Breast epithelium (tissue), 4 donors: Measurements from ENCODE around the gene TEX51. TPM values are rescaled to one million over a fixed set of nuclear protein-coding genes. Genes with fewer than 3 reads are reported as not detected.

Source experiments
- DNase-seq, 2 donors: peaks; one replicate each; pipeline ENCODE4 v3.0.0-alpha.2; 2019; ENCODE audit warnings: low spot score in 2 of 2
- H3K27ac ChIP-seq, 2 donors: fragments of 200-600 bp; sonication (generic) in 1 of 2; one replicate each; pipeline ENCODE4 v1.5.1; 2016 to 2019; ENCODE audit warnings: mild to moderate bottlenecking in 1 of 2
- H3K27me3 ChIP-seq, 2 donors: fragments of 200-600 bp; sonication (generic) in 1 of 2; one replicate each; pipeline versions ENCODE4 v1.5.1 to v1.6.0; 2017 to 2019; ENCODE audit warnings: control low read depth in 1 of 2, mild to moderate bottlenecking in 1 of 2
- H3K36me3 ChIP-seq: fragments of 200-600 bp; one replicate; pipeline ENCODE4 v1.5.1; 2019
- H3K4me1 ChIP-seq, 2 donors: fragments of 200-600 bp; sonication (generic); one replicate each; pipeline ENCODE4 v1.5.1; 2016 to 2019; ENCODE audit warnings: control low read depth in 1 of 2
- H3K4me3 ChIP-seq, 3 donors: fragments of 200-600 bp; sonication (generic); 1 replicate in 2 of 3; 2 replicates in 1 of 3; pipeline ENCODE4 v1.5.1; 2016 to 2019; ENCODE audit warnings: mild to moderate bottlenecking in 3 of 3, moderate library complexity in 2 of 3
- H3K9me3 ChIP-seq, 2 donors: fragments of 200-600 bp; sonication (generic) in 1 of 2; one replicate each; pipeline ENCODE4 v1.5.1; 2016 to 2019; ENCODE audit warnings: control low read depth in 1 of 2
- CTCF ChIP-seq, 3 donors: fragments of 450-650 bp; IDR thresholded peaks; one replicate each; pipeline ENCODE4 v1.5.1; 2016 to 2017; ENCODE audit warnings: antibody characterized with exemption in 3 of 3, mild to moderate bottlenecking in 3 of 3, moderate library complexity in 3 of 3
- POLR2A ChIP-seq: fragments of 450-650 bp; IDR thresholded peaks from one replicate; pipeline ENCODE4 v1.6.1; 2016; ENCODE audit warnings: antibody characterized with exemption, mild to moderate bottlenecking, moderate library complexity
- POLR2AphosphoS5 ChIP-seq, 3 donors: sonication (generic); formaldehyde crosslinking; IDR thresholded peaks; one replicate each; pipeline ENCODE4 v1.6.1; 2017; ENCODE audit warnings: antibody characterized with exemption in 3 of 3
- intact Hi-C: fragments of 100-400 bp; cut with DNase I; formaldehyde crosslinking; loops from one replicate; pipeline ENCODE4 v1.15.1; 2023; ENCODE audit warnings: low total_unique reads
- total RNA-seq, 3 donors: library from RNA; depleted of rRNA; stranded (reverse); fragments of >200 nt; gene quantifications; one replicate each; pipeline ENCODE4 v1.1.0, GENCODE V29; 2016

The TEX51 gene
- total RNA-seq, 3 donors from 2014 or later, result not detected

GRCh38 chr2:126863336-126864015 lies 35.2 kb upstream of the TEX51 start:
- Histone ChIP-seq H3K4me1 (no peaks in the 10 kb centered on the region), H3K9me3 (peaks cover 0 to 18% of the 10 kb centered on the region in 2 donors), H3K27ac (no peak overlapping the region), H3K36me3 (no peaks in the 10 kb centered on the region), H3K4me3 (no peak overlapping the region), H3K27me3 (no peaks in the 10 kb centered on the region)
- TF ChIP-seq CTCF (IDR thresholded peaks at IDR 0.05) (no peak), POLR2AphosphoS5 (IDR thresholded peaks at IDR 0.05) (no peak), POLR2A (no peak)
- intact Hi-C loops, result no loop called here
- DNase-seq, result no peak

GRCh38 chr2:126864861-126865260 lies 33.8 kb upstream of the TEX51 start:
- DNase-seq, result no peak
- TF ChIP-seq POLR2AphosphoS5 (IDR thresholded peaks at IDR 0.05), result no peak
- no peak for TF ChIP-seq CTCF (IDR thresholded peaks at IDR 0.05)
- no peak for TF ChIP-seq POLR2A

GRCh38 chr2:126866451-126866850 lies 32.2 kb upstream of the TEX51 start:
- Histone ChIP-seq H3K36me3 (no peaks in the 10 kb centered on the region), H3K4me1 (no peaks in the 10 kb centered on the region), H3K27ac (no peak overlapping the region), H3K4me3 (no peak overlapping the region), H3K9me3 (peaks cover 0 to 18% of the 10 kb centered on the region in 2 donors), H3K27me3 (no peaks in the 10 kb centered on the region)
- no peak for DNase-seq
- TF ChIP-seq POLR2A (no peak), CTCF (IDR thresholded peaks at IDR 0.05) (no peak), POLR2AphosphoS5 (IDR thresholded peaks at IDR 0.05) (no peak)
- intact Hi-C loops, result no loop called here

More at GRCh38 chr2:126864861-126865260, 33.8 kb upstream of the TEX51 start:
- no peak overlapping the region for H3K4me3 ChIP-seq
- intact Hi-C loops, result no loop called here
- no peaks in the 10 kb centered on the region for H3K27me3 ChIP-seq
- peaks cover 0 to 18% of the 10 kb centered on the region in 2 donors for H3K9me3 ChIP-seq
- no peaks in the 10 kb centered on the region for H3K4me1 ChIP-seq
- H3K36me3 ChIP-seq, result no peaks in the 10 kb centered on the region
- no peak overlapping the region for H3K27ac ChIP-seq

GRCh38 chr2:126874961-126875360 lies 23.7 kb upstream of the TEX51 start:
- no peaks in the 10 kb centered on the region for H3K4me1 ChIP-seq
- no peaks in the 10 kb centered on the region for H3K27me3 ChIP-seq
- H3K27ac ChIP-seq, result no peak overlapping the region
- H3K9me3 ChIP-seq, result peaks cover 10 to 17% of the 10 kb centered on the region in 2 donors
- H3K4me3 ChIP-seq, result no peak overlapping the region
- TF ChIP-seq POLR2A, result no peak
- no peak for TF ChIP-seq CTCF (IDR thresholded peaks at IDR 0.05)
- no peak for TF ChIP-seq POLR2AphosphoS5 (IDR thresholded peaks at IDR 0.05)
- intact Hi-C loops, result no loop called here
- no peaks in the 10 kb centered on the region for H3K36me3 ChIP-seq
- DNase-seq, result no peak

- TF ChIP-seq POLR2A (no peak), CTCF (IDR thresholded peaks at IDR 0.05) (no peak), POLR2AphosphoS5 (IDR thresholded peaks at IDR 0.05) (no peak)
- intact Hi-C loops, result no loop called here
- Histone ChIP-seq H3K36me3 (no peaks in the 10 kb centered on the region), H3K4me3 (no peak overlapping the region), H3K27ac (no peak overlapping the region), H3K9me3 (peaks cover 10 to 17% of the 10 kb centered on the region in 2 donors), H3K27me3 (no peaks in the 10 kb centered on the region), H3K4me1 (no peaks in the 10 kb centered on the region)
- no peak for DNase-seq
Observed at GRCh38 chr2:126876631-126877030, 22.1 kb upstream of the TEX51 start.
